PFSK-1 (cell line): Measurements from ENCODE around the gene EID1.

ENCODE experiments used
- POLR2AphosphoS5 ChIP-seq: IDR thresholded peaks from 2 replicates; pipeline ENCODE4 v1.6.1; 2012; ENCODE audit warnings: low read depth, mild to moderate bottlenecking, control low read depth, low read length, moderate library complexity
- REST ChIP-seq, 2 experiments: IDR thresholded peaks; 2 replicates each; pipeline versions ENCODE4 v1.6.1 to v1.8.0; 2011 to 2012; ENCODE audit warnings: low read depth in 2 of 2, low read length in 2 of 2, control low read depth in 1 of 2, inconsistent platforms in 1 of 2, mild to moderate bottlenecking in 1 of 2, moderate library complexity in 1 of 2; ENCODE audit not compliant: insufficient read depth in 1 of 2
- TAF1 ChIP-seq: IDR thresholded peaks from 2 replicates; pipeline ENCODE4 v1.6.1; 2012; ENCODE audit warnings: low read length, control low read depth, borderline replicate concordance; ENCODE audit not compliant: insufficient read depth

DNA sequence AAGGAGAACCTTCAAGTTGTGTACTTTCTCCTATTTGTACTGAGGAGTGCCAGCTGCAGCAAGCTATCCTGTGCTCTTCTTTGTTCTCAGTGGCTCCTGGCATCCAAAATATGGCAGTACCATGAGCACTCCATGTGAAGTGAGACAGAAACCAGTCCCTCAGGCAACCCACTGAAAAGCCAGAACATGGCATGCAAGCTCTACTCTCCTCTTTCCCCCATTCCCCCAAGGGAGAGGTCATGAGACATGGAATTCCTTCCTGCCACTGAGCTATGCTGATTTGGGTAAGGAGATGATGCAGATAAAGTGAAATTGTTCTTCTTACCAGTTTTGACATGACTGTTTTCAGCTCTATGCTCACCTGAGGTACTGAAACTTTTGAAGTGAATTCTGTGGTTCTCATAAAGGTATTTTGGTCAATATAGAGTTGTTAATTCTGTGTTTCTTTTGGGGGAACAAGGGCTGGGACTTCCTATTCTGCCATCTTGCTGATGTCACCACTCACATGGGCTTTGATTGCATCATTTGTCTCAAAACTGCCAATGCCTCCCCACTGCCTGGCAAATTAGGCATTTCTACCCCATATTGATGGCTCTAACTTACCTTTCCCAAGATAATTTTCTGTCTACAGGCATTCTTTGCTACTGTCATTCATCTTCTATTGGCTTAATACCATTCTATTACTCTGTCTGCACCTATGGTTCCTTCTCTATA lies 44.3 kb upstream of the EID1 start:
- TF ChIP-seq TAF1 (no peak), REST (IDR thresholded peaks at IDR 0.05; ENCODE audit: insufficient read depth in 1 of 2, low read depth in 2 of 2, low read length in 2 of 2) (no peak), POLR2AphosphoS5 (no peak)
